ENCODE measurements around the gene ZMYM5.
"Not testable (repeated sequence)": the region's sequence is repeated elsewhere in the genome, so short reads cannot be mapped to it uniquely, and the experiment has no call there.

ZMYM5 gene

GRCh38 chr13:19817510-19818158 is 45.8 kb downstream of the ZMYM5 start:
- DNase-seq (ENCODE audit: insufficient read length): no peak
- no peak for FAIRE-seq
- TF ChIP-seq TAF1 (IDR thresholded peaks at IDR 0.05; ENCODE audit: borderline replicate concordance, low read depth, low read length): no peak

GRCh38 chr13:19817106-19817505 is 46.3 kb downstream of the ZMYM5 start:
- DNase-seq (ENCODE audit: insufficient read length) (no peak), FAIRE-seq (no peak)
- TF ChIP-seq POLR2AphosphoS5 (IDR thresholded peaks at IDR 0.05; ENCODE audit: low read depth, low read length) (no peak), TAF1 (IDR thresholded peaks at IDR 0.05; ENCODE audit: borderline replicate concordance, low read depth, low read length) (no peak), POLR2A (IDR thresholded peaks at IDR 0.05; ENCODE audit: low read depth, low read length) (no peak)

GRCh38 chr13:19815842-19816241 is 47.6 kb downstream of the ZMYM5 start:
- not testable (repeated sequence) for FAIRE-seq; DNase-seq (ENCODE audit: insufficient read length)

- DNase-seq (ENCODE audit: insufficient read length): no peak
- no peak for TF ChIP-seq POLR2A (IDR thresholded peaks at IDR 0.05; ENCODE audit: low read depth, low read length)
- no peak for TF ChIP-seq TAF1 (IDR thresholded peaks at IDR 0.05; ENCODE audit: borderline replicate concordance, low read depth, low read length)
- TF ChIP-seq POLR2AphosphoS5 (IDR thresholded peaks at IDR 0.05; ENCODE audit: low read depth, low read length): no peak
Measured at GRCh38 chr13:19810996-19811881, 52.2 kb downstream of the ZMYM5 start.

GRCh38 chr13:19810151-19810550 is 53.3 kb downstream of the ZMYM5 start:
- FAIRE-seq (no peak), DNase-seq (ENCODE audit: insufficient read length) (no peak)
- TF ChIP-seq POLR2A (IDR thresholded peaks at IDR 0.05; ENCODE audit: low read depth, low read length) (no peak), POLR2AphosphoS5 (IDR thresholded peaks at IDR 0.05; ENCODE audit: low read depth, low read length) (no peak), TAF1 (IDR thresholded peaks at IDR 0.05; ENCODE audit: borderline replicate concordance, low read depth, low read length) (no peak)

More at GRCh38 chr13:19810996-19811881, 52.2 kb downstream of the ZMYM5 start:
- FAIRE-seq: no peak

- no peak for DNase-seq (ENCODE audit: insufficient read length)
- TF ChIP-seq TAF1 (IDR thresholded peaks at IDR 0.05; ENCODE audit: borderline replicate concordance, low read depth, low read length) (no peak), POLR2A (IDR thresholded peaks at IDR 0.05; ENCODE audit: low read depth, low read length) (no peak), POLR2AphosphoS5 (IDR thresholded peaks at IDR 0.05; ENCODE audit: low read depth, low read length) (no peak)
- no peak for FAIRE-seq
Measured at GRCh38 chr13:19805765-19806164, 57.7 kb downstream of the ZMYM5 start.

GRCh38 chr13:19795956-19796355 is 67.5 kb downstream of the ZMYM5 start:
- no peak for DNase-seq (ENCODE audit: insufficient read length)
- FAIRE-seq: no peak
- TF ChIP-seq POLR2A (IDR thresholded peaks at IDR 0.05; ENCODE audit: low read depth, low read length) (no peak), TAF1 (IDR thresholded peaks at IDR 0.05; ENCODE audit: borderline replicate concordance, low read depth, low read length) (no peak), POLR2AphosphoS5 (IDR thresholded peaks at IDR 0.05; ENCODE audit: low read depth, low read length) (no peak)

GRCh38 chr13:19794631-19795030 is 68.8 kb downstream of the ZMYM5 start:
- no peak for TF ChIP-seq POLR2A (IDR thresholded peaks at IDR 0.05; ENCODE audit: low read depth, low read length)
- no peak for TF ChIP-seq POLR2AphosphoS5 (IDR thresholded peaks at IDR 0.05; ENCODE audit: low read depth, low read length)
- no peak for TF ChIP-seq TAF1 (IDR thresholded peaks at IDR 0.05; ENCODE audit: borderline replicate concordance, low read depth, low read length)
- DNase-seq (ENCODE audit: insufficient read length) (no peak), FAIRE-seq (no peak)

- no peak for FAIRE-seq
- no peak for DNase-seq (ENCODE audit: insufficient read length)
- TF ChIP-seq POLR2A (IDR thresholded peaks at IDR 0.05; ENCODE audit: low read depth, low read length) (no peak), TAF1 (IDR thresholded peaks at IDR 0.05; ENCODE audit: borderline replicate concordance, low read depth, low read length) (no peak), POLR2AphosphoS5 (IDR thresholded peaks at IDR 0.05; ENCODE audit: low read depth, low read length) (no peak)
Measured at GRCh38 chr13:19791953-19792537, 71.4 kb downstream of the ZMYM5 start.

GRCh38 chr13:19782727-19783682 is 80.4 kb downstream of the ZMYM5 start, which contains the start of gene PSPC1:
TSS of gene PSPC1 (minus strand) at chr13:19782945. CDS start at chr13:19782757, 188 bp downstream.
- TF ChIP-seq TAF1 (IDR thresholded peaks at IDR 0.05; ENCODE audit: borderline replicate concordance, low read depth, low read length): peak; percentile 90
- peak; percentile 92 for TF ChIP-seq POLR2AphosphoS5 (IDR thresholded peaks at IDR 0.05; ENCODE audit: low read depth, low read length)
- peak; percentile 91 for TF ChIP-seq POLR2A (IDR thresholded peaks at IDR 0.05; ENCODE audit: low read depth, low read length)
- peak; percentile 84 for DNase-seq (ENCODE audit: insufficient read length)
- FAIRE-seq: peak; percentile 99
